ENCODE data around the gene CLDN12.

Gene CLDN12

GRCh38 chr7:90412458-90413184, 9.4 kb downstream of the CLDN12 start:
- TF ChIP-seq POLR2AphosphoS5 (IDR thresholded peaks at IDR 0.05; ENCODE audit: low read depth, low read length), result no peak
- no peak for TF ChIP-seq FOXP2 (optimal IDR thresholded peaks at IDR 0.05; ENCODE audit: borderline replicate concordance, extremely low read depth, extremely low read length, insufficient read depth)

DNA sequence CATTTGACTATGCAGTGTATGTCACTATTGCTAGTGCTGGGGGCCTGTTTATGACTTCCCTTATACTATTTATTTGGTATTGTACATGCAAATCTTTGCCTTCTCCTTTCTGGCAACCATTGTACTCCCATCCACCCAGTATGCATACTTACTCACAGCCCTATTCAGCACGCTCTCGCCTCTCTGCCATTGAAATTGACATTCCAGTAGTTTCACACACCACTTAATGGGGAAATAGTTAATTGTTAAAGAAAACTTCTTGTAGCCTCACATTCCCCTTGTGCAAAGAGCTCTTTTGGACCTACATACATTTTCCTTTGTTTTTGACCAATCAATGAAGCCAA, 9.9 kb downstream of the CLDN12 start:
- TF ChIP-seq TAF1 (IDR thresholded peaks at IDR 0.05; ENCODE audit: borderline replicate concordance, insufficient read depth, low read length) (no peak), REST (IDR thresholded peaks at IDR 0.05; ENCODE audit: insufficient read depth in 1 of 2, low read depth in 2 of 2, low read length in 2 of 2) (no peak), FOXP2 (optimal IDR thresholded peaks at IDR 0.05; ENCODE audit: borderline replicate concordance, extremely low read depth, extremely low read length, insufficient read depth) (no peak), POLR2AphosphoS5 (IDR thresholded peaks at IDR 0.05; ENCODE audit: low read depth, low read length) (no peak), SIN3A (IDR thresholded peaks at IDR 0.05; ENCODE audit: borderline replicate concordance, insufficient read depth, low read length) (no peak)

DNA sequence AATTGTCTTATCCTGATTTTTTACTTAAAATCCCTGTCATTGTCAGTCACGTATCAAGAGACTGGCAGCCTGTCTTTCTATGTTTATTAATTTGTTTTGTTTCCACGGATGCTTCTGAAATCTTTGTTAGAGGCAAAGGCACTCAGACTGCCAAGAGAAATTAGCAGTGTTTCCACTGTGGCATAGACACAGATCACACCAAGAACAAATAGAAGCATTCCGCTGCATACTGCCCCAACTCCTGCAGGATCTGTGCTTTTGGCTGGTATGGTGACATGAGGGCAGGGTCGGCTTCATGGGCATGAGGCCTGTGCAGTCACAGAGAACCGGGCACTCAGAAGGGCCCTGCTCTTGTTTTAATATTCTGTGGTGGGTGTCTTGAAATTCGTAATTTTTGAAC, 18.4 kb downstream of the CLDN12 start:
- TF ChIP-seq TAF1 (IDR thresholded peaks at IDR 0.05; ENCODE audit: borderline replicate concordance, insufficient read depth, low read length) (no peak), REST (IDR thresholded peaks at IDR 0.05; ENCODE audit: insufficient read depth in 1 of 2, low read depth in 2 of 2, low read length in 2 of 2) (no peak), FOXP2 (optimal IDR thresholded peaks at IDR 0.05; ENCODE audit: borderline replicate concordance, extremely low read depth, extremely low read length, insufficient read depth) (no peak), POLR2AphosphoS5 (IDR thresholded peaks at IDR 0.05; ENCODE audit: low read depth, low read length) (no peak), SIN3A (IDR thresholded peaks at IDR 0.05; ENCODE audit: borderline replicate concordance, insufficient read depth, low read length) (no peak)

DNA sequence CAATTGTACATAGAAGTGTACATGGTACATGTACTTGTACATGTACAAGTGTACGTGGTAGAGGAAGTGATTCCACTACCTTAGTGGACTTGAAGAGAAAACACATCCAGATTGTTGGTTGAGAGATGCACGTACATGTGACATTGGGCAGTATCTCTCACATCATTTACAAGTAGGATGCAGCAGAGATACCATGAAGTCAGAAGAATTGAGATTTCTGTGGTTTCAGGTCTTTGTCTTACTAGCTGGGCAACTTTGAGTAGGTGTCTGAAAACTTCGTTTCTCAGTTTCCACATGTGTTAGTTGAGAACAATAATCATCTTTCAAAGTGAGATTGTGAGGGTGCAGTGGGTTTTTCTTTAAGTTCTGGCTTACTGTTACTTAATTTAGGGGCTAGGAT, 21.5 kb downstream of the CLDN12 start:
- no peak for TF ChIP-seq POLR2AphosphoS5 (IDR thresholded peaks at IDR 0.05; ENCODE audit: low read depth, low read length)
- no peak for TF ChIP-seq SIN3A (IDR thresholded peaks at IDR 0.05; ENCODE audit: borderline replicate concordance, insufficient read depth, low read length)
- no peak for TF ChIP-seq REST (IDR thresholded peaks at IDR 0.05; ENCODE audit: insufficient read depth in 1 of 2, low read depth in 2 of 2, low read length in 2 of 2)
- TF ChIP-seq FOXP2 (optimal IDR thresholded peaks at IDR 0.05; ENCODE audit: borderline replicate concordance, extremely low read depth, extremely low read length, insufficient read depth), result no peak

- TF ChIP-seq FOXP2 (optimal IDR thresholded peaks at IDR 0.05; ENCODE audit: borderline replicate concordance, extremely low read depth, extremely low read length, insufficient read depth) (no peak), SIN3A (IDR thresholded peaks at IDR 0.05; ENCODE audit: borderline replicate concordance, insufficient read depth, low read length) (no peak), TAF1 (IDR thresholded peaks at IDR 0.05; ENCODE audit: borderline replicate concordance, insufficient read depth, low read length) (no peak), POLR2AphosphoS5 (IDR thresholded peaks at IDR 0.05; ENCODE audit: low read depth, low read length) (no peak), REST (IDR thresholded peaks at IDR 0.05; ENCODE audit: insufficient read depth in 1 of 2, low read depth in 2 of 2, low read length in 2 of 2) (no peak)
Observed at GRCh38 chr7:90425376-90425775, 22.1 kb downstream of the CLDN12 start.
